HG02870 (cell line): ENCODE results near the gene ZSCAN16.

Experiments used
- ATAC-seq: cut with Tn5 transposase; IDR thresholded peaks from one replicate; pipeline ENCODE4 v1.9.1; 2021; ENCODE audit warnings: mild to moderate bottlenecking, moderate library complexity; ENCODE audit not compliant: unreplicated experiment

The ZSCAN16 gene

GRCh38 chr6:28167926-28168325, 43.5 kb downstream of the ZSCAN16 start:
- peak; percentile 59 for ATAC-seq

GRCh38 chr6:28171271-28171670, 46.9 kb downstream of the ZSCAN16 start:
- no peak for ATAC-seq

GRCh38 chr6:28172006-28172405, 47.6 kb downstream of the ZSCAN16 start:
- ATAC-seq, result no peak

- no peak for ATAC-seq
Observed at GRCh38 chr6:28176373-28176772, 52.0 kb downstream of the ZSCAN16 start.
